Measurements from ENCODE around the gene OR5K4. TPM values are rescaled to one million over a fixed set of nuclear protein-coding genes. Genes with fewer than 3 reads are reported as not detected.

OR5K4 gene
- total and polyA plus RNA-seq, 3 donors from 2014 or later, result not detected

DNA sequence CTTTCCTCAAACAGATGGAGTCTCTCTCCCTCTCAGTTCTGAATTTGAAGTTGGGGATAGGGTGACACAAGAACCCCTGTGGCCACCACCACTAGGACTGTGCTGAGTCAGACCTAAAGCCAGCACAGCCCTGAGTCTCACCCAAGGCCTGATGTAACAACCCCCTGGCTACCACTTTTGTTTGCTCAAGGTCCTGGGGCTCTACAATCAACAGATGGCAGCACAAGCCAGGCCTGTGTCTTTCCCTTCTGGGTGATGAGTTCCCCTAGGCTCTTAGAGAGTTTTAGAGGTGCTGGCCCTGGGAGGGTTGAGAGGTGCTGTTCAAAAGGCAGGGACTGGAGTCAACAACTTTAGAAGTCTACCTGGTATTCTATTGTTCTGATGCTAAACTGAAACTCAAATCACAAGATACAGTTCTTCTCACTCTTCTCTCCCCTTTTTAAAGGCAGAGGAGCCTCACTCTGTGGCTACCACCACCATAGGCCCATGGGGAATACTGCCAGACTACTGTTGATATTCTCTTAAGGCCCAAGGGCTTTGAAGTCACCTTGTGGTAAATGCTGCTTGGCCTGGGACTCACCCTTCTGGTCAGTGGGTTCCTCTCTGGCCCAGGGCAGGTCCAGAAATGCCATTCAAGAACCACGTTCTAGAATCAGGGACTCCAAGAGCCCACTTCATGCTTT, 6.5 kb downstream of the OR5K4 start:
- 85 to 100% methylated on average over 1 of the region's 1 CpG for WGBS, 2 donors
- Histone ChIP-seq H3K9me3 (no peaks in the 10 kb centered on the region), H3K4me1 (no peaks in the 10 kb centered on the region), H3K4me3 (no peak overlapping the region), H3K27ac (no peak overlapping the region), H3K27me3 (no peaks in the 10 kb centered on the region), H3K36me3 (ENCODE audit: low read depth, missing control alignments) (no peaks in the 10 kb centered on the region)
- intact Hi-C loops (cut with DNase I; ENCODE audit: low total_unique reads), result no loop called here
- no peak for DNase-seq
- TF ChIP-seq POLR2A (IDR thresholded peaks at IDR 0.05), result no peak
- TF ChIP-seq, protein P1, sequence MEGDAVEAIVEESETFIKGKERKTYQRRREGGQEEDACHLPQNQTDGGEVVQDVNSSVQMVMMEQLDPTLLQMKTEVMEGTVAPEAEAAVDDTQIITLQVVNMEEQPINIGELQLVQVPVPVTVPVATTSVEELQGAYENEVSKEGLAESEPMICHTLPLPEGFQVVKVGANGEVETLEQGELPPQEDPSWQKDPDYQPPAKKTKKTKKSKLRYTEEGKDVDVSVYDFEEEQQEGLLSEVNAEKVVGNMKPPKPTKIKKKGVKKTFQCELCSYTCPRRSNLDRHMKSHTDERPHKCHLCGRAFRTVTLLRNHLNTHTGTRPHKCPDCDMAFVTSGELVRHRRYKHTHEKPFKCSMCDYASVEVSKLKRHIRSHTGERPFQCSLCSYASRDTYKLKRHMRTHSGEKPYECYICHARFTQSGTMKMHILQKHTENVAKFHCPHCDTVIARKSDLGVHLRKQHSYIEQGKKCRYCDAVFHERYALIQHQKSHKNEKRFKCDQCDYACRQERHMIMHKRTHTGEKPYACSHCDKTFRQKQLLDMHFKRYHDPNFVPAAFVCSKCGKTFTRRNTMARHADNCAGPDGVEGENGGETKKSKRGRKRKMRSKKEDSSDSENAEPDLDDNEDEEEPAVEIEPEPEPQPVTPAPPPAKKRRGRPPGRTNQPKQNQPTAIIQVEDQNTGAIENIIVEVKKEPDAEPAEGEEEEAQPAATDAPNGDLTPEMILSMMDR (IDR thresholded peaks at IDR 0.05), result no peak

DNA sequence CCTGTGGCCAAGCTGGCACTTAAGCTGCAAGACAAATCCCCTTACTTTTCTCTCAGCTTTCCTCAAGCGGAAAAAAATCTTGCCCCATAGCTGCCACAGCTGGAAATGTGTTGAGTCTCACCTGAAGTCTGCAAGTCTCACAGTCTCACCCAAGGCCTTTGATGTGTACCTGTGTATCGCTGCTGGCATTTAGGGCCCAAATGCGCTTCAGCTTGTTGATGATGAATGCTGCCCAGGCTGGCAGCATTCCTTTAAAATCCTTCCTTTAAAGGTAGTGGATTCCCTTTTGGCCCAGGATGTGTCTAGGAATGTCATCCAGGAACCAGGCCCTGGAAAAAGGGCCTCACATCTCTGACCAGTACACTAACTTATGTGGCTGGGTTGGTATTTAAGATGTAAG, 7.0 kb downstream of the OR5K4 start:
- Histone ChIP-seq H3K9me3 (no peaks in the 10 kb centered on the region), H3K4me1 (no peaks in the 10 kb centered on the region), H3K36me3 (ENCODE audit: low read depth, missing control alignments) (no peaks in the 10 kb centered on the region), H3K27me3 (no peaks in the 10 kb centered on the region), H3K4me3 (no peak overlapping the region), H3K27ac (no peak overlapping the region)
- TF ChIP-seq, protein P1 (IDR thresholded peaks at IDR 0.05), result no peak
- no peak for TF ChIP-seq POLR2A (IDR thresholded peaks at IDR 0.05)
- DNase-seq, result no peak
- intact Hi-C loops (cut with DNase I; ENCODE audit: low total_unique reads), result no loop called here
- WGBS, 2 donors, result 93 to 95% methylated on average over 3 of the region's 3 CpGs

DNA sequence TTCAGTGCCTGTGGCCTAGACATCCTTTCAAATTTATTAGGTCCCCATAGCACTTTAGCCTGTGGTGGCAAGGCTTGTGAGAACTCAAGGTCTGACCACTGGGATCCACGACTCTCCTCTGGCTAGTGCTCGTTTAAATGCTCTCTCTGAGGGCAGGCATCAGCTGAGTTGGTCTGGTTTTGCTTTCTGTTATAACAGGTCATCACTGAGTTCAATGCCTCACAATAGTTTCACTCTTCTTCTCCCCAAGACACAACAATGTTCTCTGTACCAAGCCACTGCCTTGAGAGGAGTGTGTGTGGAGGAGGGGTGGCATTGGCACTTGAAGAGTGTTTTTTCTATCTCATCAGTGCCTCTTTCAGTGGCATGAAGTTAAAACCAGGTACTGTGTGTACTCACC, 7.6 kb downstream of the OR5K4 start:
- Histone ChIP-seq H3K27me3 (no peaks in the 10 kb centered on the region), H3K4me3 (no peak overlapping the region), H3K9me3 (no peaks in the 10 kb centered on the region), H3K27ac (no peak overlapping the region), H3K4me1 (no peaks in the 10 kb centered on the region), H3K36me3 (ENCODE audit: low read depth, missing control alignments) (no peaks in the 10 kb centered on the region)
- WGBS, 2 donors, result 79 to 89% methylated on average over 2 of the region's 2 CpGs
- no peak for TF ChIP-seq POLR2A (IDR thresholded peaks at IDR 0.05)
- TF ChIP-seq, protein P1 (IDR thresholded peaks at IDR 0.05), result no peak
- intact Hi-C loops (cut with DNase I; ENCODE audit: low total_unique reads), result no loop called here
- DNase-seq, result no peak

DNA sequence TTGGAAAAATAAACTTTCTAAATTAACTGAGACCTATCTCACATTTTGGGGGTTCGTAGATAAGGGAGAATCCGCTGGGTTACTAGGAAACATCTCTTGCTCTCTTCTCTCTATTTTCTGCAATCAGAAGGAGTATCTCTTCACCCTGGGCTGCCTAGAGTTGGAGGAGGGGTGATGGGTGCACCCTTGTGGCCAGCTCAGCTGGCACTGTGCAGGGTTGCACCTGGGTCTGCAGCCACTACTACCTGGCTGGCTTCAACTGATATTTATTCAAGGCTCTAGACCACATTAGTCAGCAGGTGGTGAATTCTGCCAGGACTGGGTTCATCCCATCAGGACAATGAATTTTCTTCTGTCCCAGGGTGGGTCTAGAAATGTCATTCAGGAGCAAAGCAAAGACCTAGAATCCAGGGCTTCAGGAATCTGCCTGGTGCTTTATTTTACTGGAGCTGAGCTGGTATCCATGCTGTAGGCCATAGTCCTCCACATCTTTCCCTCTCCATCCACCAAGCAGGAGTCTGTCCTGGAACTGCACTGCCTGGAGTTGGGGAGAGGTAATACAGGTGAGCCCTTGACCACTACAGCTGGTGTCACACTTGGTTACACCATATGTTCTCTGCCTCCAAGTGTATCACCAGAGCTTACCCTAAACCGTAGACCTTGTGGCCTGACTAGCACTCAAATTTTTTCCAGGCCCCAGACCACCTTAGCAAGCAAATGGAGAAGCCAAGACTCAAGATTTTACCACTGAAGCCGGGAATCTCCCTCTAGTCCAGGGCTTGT, 14.0 kb downstream of the OR5K4 start:
- intact Hi-C loops (cut with DNase I; ENCODE audit: low total_unique reads), result no loop called here
- WGBS, 2 donors, result 73 to 86% methylated on average over 3 to 4 of the region's 4 CpGs

More for the DNA sequence above, 14.0 kb downstream of the OR5K4 start:
- Histone ChIP-seq H3K36me3 (ENCODE audit: low read depth, missing control alignments) (no peaks in the 10 kb centered on the region), H3K27me3 (no peaks in the 10 kb centered on the region), H3K4me1 (no peaks in the 10 kb centered on the region), H3K4me3 (no peak overlapping the region), H3K9me3 (no peaks in the 10 kb centered on the region), H3K27ac (no peak overlapping the region)
- DNase-seq, result no peak
- TF ChIP-seq, protein P1 (IDR thresholded peaks at IDR 0.05), result no peak
- no peak for TF ChIP-seq POLR2A (IDR thresholded peaks at IDR 0.05)

Data from testis (tissue), 3 donors.